Activated CD8-positive, alpha-beta memory T cell treated with anti-CD3 and anti-CD28 coated beads, Interleukin-2, amount 50 U/mL, for 48 hours (primary cell): Measurements from ENCODE around the gene AP1M2.

Source experiments
- DNase-seq: peaks from one replicate; pipeline ENCODE4 v3.0.0-alpha.2; 2020

The AP1M2 gene

DNA sequence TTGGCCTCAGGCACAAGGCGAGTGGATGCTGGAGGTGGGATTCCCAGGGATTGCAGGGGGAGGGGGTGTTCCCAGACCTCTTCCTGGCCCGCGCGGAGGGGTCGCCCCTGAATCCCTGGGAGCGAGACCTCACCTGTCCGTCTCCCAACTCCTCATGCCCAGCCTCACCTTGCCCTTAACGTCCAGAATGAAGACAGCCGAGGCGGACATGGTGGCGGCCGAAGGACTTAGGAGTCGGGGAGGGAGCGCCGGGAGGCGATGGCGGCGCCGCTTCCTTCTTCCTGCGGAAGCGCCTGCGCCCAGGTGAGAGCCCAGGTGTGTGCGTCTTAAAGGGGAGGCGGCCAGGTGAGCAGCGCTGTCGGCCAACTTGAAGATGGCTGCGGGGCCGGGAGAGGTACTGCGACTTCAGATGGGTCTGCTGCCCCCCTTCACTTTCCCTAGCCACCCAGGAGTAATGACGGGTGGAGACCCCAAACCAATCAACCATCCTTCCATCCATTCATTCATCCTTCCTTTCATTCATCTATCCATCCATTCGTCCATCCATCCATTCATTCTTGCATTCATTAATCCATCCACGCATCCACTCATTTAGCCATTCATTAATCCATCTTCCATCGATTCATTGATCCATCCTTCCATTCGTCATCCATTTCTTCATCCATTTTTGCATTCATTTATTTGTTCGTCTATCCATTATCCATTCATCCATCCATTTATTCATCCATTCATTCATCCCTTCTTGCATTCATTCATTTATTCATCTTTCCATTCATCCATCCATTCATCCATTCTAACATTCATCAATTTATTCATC is at the start of gene AP1M2:
Gene AP1M2 (minus strand): TSS at position 291 of the 817 bp plus-strand sequence. CDS start 81 bp downstream, at position 210.
- no peak for DNase-seq

DNA sequence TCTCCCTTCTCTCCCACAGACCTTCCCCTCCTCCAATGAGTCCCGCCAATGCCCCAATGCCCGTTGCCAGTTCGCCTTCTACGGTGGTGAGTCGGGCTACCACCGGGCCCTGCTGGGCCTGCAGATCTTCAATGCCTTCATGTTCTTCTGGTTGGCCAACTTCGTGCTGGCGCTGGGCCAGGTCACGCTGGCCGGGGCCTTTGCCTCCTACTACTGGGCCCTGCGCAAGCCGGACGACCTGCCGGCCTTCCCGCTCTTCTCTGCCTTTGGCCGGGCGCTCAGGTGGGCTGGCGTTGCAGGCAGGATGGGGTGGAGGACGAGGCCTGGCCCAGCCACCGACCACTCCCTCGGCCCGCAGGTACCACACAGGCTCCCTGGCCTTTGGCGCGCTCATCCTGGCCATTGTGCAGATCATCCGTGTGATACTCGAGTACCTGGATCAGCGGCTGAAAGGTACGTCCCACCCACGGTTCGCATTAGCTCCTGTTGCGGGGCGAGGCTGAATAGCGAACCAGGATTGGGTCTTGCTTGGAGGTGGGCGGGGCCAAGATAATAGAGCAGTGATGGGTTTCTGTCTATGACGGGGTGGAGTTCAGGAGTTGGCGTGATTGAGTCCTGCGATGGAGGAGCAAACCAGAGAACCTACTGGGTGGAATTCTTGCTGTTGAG is 49.3 kb upstream of the AP1M2 start:
- no peak for DNase-seq

DNA sequence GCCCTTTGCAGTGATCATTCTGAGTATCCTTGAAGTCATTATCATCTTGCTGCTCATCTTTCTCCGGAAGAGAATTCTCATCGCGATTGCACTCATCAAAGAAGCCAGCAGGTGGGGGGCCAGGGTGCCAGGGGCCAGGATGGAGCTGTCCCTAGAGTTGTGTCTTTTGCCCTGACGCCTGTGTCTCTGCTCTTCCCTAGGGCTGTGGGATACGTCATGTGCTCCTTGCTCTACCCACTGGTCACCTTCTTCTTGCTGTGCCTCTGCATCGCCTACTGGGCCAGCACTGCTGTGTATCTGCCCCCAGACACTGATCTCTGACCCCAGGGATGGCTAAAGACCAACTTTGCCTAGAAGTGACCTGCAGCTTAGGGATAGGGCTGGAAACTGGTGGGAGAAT is 47.9 kb upstream of the AP1M2 start:
- DNase-seq, result no peak

DNA sequence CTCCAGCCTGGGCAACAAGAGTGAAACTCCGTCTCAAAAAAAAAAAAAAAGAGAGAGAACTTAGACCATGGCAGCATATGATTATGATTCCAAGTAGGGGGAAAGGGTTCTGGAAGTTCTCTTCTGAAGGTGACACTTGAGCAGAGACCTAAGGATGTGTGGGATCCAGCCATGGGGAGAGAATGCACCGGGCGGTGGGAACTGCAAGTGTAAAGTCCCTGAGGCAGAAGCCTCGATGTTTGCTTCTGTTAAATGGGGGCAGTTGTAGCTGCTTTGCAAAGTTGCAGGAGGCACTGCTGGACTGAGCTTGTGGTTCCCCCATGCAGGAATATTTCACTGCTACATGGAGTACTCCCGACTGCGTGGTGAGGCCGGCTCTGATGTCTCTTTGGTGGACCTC is 47.3 kb upstream of the AP1M2 start:
- DNase-seq, result no peak

DNA sequence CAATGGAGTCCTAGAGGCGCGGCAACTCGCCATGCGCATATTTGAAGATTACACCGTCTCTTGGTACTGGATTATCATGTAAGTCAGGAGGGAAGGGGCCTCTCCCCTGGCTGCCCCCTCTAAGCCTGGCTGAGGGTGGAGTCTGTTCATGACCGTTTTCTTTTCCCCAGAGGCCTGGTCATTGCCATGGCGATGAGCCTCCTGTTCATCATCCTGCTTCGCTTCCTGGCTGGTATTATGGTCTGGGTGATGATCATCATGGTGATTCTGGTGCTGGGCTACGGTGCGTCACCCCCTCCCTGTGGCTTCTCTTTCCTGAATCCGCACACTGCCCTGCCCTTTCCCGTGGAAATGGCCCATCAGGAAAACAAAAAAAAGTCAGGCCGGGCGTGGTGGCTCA is 44.8 kb upstream of the AP1M2 start:
- no peak for DNase-seq

DNA sequence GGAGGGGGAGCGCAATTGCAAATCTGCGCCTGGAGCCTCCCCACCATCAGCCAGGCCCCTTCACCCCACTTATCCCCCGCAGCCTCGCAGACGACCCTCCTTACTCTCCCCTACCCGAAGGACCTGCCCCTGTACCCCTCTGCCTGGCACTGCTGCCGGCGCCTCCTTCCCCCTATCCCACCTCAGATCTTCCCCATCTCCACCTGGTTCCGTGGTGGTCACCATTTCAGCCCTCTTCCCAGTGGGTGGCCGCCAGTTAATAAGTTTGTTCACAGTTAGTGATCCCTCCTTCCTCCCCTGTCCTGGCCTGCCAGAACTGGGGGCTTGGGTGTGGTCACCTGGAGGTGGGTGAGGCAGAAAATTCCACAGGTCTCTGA is 38.6 kb upstream of the AP1M2 start:
- no peak for DNase-seq

DNA sequence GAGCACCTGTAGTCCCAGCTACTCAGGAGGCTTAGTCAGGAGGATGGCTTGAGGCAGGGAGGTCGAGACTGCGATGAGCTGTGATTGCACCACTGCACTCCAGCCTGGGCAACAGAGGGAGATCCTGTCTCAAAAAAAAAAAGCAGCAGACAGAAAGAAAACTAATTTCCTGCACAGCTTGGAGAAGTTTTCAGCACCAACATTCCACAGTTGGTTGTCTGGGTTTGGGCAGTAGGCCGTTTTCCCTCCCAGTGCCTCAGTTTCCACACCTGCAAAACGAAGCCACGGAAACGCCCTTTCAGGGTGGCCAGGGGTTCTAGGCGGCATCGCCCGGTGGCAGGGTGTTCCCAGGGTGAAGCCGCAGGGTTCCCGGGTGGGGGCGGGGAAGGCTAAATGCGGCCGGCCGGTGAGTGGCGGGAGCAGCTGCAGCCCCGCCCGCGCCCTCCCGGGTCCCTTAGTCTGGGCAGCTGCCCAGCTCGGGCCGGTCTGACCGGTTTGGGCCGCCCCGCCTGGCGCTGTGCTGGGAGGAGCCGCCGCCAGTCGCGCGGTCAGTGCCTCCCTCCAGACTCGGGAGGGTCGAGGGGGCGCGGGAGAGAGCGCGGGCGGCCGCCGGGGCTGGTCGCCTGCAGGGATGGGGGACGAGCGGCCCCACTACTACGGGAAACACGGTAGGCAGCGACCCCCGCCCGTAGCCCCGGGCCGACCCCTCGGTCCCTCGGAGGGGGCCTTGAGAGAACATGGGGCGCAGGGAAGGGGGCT is 38.1 kb upstream of the AP1M2 start, which contains the start of gene SLC44A2:
Gene SLC44A2 (plus strand): TSS at position 551 of the 759 bp plus-strand sequence. CDS start 81 bp downstream, at position 632.
- no peak for DNase-seq

DNA sequence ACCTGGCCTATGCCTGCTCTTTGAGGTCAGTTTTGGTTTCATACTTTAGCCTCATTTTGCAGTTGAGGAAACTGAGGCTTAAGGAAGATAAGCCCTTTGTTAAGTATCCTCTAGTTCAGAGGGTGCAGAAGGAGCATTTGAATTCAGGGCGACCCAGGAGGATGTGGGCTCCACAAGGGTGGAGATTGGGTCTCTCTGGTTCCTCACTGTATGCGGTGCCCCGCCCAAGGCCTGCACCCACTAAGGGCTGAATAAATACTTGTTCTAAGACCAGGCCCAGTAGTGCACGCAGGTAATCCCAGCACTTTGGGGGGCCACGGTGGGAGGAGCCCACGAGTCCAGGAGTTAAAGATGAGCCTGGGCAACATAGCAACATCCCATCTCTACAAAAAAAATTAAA is 37.5 kb upstream of the AP1M2 start:
- DNase-seq, result no peak

DNA sequence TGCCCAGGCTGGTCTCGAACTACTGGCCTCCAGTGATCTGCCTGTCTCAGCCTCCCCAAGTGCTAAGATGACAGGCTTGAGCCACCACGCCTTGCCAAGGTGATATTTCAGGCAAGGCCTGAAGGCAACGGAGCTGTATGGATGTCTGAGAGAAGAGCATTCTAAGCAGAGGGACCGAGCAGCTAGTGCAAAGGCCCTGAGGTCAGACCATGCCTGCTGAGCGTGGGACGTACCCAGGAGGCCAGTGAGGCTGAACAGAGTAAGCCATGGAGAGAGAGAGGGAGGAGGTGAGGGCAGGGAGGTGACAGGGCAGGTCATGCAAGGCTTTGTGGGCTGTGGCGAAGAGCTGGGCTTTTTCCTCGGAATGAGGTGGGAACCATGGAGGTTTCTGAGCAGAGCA is 34.9 kb upstream of the AP1M2 start:
- no peak for DNase-seq

DNA sequence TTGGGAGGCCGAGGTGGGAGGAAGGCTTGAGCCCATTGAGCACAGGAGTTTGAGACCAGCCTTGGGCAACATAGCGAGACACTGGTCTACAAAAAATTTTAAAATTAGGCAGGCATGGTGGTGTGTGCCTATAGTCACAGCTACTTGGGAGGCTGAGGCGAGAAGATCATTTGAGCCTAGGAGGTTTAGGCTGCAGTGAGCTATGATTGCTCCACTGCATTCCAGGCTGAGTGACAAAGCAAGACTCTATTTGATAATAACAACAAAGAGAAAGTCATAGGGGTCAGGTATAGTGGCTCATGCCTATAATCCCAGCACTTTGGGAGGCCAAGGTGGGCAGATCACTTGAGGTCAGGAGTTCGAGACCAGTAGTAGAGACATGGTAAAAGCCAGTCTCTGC is 33.7 kb upstream of the AP1M2 start:
- DNase-seq, result no peak

DNA sequence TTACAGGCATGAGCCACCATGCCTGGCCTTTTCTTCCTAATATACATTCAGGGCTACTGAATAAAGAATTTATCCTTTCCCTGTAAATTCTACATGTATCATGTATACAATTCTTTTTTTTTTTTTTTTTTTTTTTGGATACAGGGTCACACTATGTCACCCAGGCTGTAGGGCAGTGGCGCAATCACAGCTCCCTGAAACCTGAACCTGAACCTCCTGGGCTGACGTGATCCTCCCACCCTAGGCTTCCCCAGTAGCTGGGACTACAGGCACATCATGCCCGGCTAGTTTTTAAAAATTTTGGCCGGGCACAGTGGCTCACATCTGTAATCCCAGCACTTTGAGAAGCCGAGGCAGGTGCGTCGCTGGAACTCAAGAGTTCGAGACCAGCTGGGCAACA is 31.7 kb upstream of the AP1M2 start:
- no peak for DNase-seq

DNA sequence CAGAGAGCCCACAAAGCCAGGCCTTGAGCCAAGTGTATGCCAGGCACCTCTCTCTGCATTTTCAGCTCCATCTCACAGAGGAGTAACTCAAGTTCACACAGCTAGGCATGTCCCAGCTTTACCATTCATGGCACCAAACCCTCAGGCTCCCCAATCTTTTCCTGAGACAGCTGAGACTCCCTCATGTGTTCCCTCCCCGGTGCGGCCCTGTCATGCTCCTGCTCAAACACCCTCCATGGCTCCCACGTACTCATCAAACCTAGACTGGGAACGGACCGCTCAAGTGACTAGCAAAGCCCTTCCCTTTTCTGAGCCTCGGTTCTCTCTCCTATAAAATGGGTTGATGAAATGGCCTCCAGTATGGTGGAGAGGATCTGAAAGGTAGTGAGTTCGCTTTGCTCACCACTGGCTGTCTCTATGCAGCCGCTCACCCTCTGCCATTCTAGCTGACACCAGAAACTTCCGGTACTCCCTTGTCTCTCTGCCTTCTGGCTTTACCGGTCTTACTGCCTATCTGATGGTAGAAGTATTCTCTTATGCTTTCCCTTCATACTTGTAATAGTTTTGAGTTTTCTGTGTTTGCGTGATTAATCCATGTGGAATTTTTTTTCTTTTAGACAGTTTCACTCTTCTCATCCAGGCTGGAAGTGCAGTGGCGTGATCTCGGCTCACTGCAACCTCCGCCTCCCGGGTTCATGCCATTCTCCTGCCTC is 30.5 kb upstream of the AP1M2 start:
- no peak for DNase-seq

DNA sequence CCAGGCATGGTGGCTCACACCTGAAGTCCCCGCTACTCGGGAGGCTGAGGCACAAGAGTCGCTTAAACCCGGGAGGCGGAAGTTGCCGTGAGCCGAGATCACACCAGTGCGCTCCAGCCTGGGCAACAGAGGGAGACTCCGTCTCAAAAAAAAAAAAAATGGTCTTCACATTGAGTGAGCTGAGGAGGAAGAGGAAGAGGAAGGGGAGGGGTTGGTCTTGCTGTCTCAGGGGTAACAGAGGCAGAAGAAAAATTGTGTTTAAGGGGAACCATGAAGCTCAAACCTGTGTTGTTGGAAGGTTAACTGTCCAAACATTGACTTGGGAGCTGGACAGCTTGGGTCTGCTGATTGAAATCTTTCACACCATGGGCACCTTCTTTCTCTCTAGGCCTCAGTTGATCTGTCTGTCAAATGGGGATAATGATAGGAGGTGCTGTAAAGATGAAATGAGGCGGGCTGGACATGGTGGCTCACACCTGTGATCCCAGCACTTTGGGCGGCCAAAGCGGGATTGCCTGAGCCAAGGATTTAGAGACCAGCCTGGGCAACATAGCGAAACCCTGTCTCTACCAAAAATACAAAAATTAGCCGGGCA is 28.4 kb upstream of the AP1M2 start:
- no peak for DNase-seq

DNA sequence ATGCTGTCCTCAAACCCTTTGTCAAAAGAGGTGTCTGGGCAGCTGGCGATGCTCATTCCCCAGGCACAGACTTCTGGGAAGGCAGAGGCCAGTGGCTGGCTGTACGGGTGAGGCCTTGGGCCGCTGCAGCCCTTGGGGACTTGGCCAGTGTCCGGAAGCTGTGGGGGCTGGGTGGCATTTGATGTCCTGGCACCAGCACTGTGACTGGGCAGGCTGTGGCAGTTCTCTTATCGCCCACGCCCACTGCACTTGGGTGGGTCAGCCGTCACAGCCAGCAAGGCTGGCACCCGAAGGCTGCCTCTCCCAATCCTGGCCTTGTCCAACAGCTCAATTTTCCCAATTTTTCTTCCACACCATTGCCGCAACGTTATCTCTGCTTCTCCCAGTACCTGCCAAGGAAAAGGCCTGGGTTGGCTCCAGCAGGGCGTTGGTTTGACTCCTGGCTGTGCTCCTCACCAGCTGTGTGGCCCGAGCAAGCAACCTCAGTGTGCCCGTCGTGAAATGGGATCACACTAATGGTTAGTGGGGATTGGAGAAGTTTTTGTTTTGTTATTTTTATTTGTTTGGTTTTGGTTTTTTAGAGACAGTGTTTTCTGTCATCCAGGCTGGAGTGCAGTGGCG is 25.5 kb upstream of the AP1M2 start:
- DNase-seq, result no peak

DNA sequence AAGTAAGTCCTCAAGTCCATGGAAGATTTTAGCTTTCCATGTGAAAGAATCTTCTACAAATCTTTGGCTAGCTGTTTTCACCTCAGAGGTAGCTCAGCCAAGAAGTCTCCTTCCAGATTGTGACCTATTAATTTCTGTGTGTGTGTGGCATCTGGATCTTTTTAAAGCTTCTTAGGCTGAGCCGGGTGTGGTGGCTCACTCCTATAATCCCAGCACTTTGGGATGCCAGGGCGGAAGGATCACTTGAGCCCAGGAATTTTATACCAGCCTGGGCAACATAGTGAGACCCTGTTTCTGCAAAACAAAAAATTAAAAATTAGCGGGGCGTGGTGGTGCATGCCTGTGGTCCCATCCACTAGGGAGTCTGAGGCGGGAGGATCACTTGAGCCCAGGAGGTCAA is 24.8 kb upstream of the AP1M2 start:
- no peak for DNase-seq

DNA sequence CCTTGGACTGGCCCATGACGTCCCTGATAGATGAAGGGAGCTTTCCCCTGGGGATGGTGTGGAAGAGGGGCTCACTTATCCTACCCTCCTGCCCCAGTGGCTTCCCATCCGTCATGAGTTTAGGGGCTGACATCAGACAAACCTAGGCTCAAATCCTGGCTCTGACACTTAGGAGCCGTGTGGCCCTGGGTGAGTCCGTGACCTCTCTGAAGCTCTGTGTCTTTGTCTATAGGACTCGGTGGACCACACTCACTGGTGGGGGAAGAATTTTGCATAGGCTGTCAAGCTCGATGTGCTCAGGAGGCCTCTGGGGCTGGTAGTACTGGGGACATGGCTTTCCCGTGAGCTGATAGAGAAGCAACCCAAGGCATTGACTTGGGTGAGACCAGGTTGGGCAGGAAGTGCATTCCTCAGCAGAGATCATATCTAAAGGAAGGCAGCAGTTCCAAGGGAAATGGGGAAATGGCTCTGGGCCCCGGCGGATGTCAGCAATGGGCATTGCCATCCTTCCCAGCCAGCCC is 17.4 kb upstream of the AP1M2 start:
- DNase-seq, result peak; percentile 59

DNA sequence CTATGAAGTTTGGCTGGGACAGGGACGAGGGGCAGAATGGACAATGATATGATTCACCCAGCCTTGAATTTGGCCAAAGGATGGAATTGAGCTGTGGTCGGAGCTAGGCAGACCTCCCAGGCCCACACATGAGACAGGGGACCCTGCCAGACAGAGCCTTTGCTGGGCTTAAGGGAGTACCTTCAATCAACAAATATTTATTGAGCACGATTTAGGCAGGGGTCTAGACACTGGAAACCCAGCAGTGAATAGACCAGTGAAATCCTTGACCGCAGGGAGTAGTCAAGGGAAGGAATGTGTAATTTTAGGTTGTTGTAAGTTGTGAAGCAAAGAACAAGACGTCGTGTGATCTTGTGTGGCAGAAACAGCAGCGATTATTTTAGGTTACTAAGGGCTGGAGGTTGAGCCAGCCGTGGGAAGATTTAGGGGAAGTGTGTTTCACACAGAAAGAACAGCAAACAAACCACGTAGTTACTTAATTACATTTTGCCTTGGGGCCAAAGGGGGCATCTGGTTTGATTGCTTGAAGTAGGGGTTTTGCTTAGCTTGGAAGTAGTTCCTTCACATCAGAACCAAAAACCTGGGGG is 16.9 kb upstream of the AP1M2 start:
- peak; percentile 54 for DNase-seq

DNA sequence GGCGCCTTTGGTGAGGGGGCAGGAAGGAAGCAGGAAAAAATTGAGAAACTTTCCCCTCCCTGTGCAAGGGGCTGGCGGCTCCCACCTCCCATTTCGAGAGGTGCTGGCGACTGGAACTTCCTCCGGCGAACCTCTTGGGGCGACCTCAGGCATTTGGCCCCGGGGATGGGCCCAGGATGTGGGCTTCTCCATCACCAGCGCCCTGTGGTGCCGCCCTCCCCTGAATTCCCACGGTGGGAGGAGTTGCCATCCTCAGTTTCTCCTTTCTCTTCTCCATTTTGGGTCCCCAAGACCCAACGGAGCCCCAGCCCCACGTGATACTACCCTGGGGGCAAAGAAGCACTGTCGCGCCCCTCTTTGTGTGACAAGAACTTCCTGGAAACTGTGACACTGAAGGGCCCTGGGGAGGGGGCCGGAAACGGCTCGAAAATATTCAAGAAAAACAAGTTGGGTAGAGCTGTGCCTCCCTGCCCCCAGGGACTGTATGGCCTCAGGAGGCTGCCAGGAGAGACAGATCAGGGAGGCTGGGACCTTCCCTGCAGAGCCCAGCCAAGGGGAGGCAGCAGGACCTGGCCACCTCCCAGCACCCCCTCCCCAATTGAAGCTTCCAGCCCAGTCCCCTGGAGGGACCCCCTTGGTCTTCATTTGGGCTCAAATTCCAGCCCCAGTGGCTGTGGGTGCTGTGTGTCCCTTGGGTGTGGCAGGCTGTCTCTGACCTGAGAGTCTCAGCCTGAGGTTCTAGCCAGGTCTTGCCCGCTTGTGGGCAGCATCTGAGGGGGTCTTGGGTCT is 16.2 kb upstream of the AP1M2 start:
- DNase-seq, result peak; percentile 82

DNA sequence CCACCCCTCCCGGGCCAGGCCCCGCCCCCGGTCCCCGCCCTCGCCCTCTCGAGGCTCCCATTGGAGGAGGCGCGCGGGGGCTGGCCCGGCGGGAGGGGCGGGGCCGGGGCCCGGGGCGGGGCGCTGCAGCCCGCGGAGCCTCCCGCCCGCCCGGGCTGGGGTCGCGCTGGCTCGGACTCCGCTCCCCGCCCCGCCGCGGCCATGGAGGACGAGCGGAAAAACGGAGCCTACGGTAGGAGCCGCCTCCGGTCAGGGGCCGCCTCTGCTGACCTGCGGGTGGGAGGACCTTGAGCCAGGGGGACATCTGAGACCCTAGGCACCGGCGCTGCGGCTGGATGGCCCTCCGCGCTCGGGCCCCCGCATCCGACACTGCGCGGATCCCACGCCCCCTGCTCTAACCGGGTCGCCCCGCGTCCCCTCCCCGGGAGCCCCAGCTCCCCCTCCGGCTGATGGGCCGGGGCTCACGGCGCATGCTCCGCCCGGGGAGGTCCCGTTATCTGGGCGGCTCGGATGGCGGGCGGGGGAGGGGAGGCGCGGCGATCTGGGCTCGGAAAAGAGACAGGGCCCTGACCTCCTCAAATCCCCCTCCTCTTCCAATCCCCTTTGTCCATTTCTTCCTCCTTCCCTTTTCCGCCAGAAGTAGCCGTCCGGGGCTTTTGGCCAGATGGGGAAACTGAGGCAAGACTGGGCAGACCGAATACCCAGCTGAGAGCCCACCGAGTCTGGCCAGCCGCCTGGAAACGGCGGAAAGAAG is 15.4 kb upstream of the AP1M2 start:
- peak; percentile 94 for DNase-seq

DNA sequence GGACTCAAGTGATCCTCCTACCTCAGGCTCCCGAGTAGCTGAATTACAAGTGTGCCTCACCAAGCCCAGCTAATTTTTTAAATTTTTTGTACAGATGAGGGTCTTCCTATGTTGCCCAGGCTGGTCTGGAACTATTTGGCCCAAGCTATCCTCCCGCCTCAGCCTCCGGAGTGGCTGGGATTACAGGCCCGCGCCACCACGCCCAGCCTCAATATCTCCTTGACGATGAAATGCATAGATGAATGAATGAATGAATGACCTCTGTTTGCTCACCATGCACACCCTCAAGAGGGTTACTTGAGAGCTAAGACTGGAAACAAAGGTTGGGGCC is 14.9 kb upstream of the AP1M2 start:
- no peak for DNase-seq
